HG03354 (cell line): ENCODE measurements around the gene NAPG.
"Not testable (repeated sequence)": the region's sequence is repeated elsewhere in the genome, so short reads cannot be mapped to it uniquely, and the experiment has no call there.

Experiments
- ATAC-seq: cut with Tn5 transposase; IDR thresholded peaks from one replicate; pipeline ENCODE4 v1.9.1; 2021; ENCODE audit warnings: mild to moderate bottlenecking; ENCODE audit not compliant: unreplicated experiment, poor library complexity, severe bottlenecking

The NAPG gene

GRCh38 chr18:10570622-10571021, 44.8 kb downstream of the NAPG start:
- no peak for ATAC-seq

- ATAC-seq: no peak
Observed at GRCh38 chr18:10571537-10571936, 45.7 kb downstream of the NAPG start.

- ATAC-seq: not testable (repeated sequence)
Observed at GRCh38 chr18:10573261-10573660, 47.4 kb downstream of the NAPG start.

- ATAC-seq: not testable (repeated sequence)
Observed at GRCh38 chr18:10574412-10574811, 48.6 kb downstream of the NAPG start.

- ATAC-seq: not testable (repeated sequence)
Observed at GRCh38 chr18:10577842-10578572, 52.2 kb downstream of the NAPG start.

- not testable (repeated sequence) for ATAC-seq
Observed at GRCh38 chr18:10578573-10578899, 52.7 kb downstream of the NAPG start.

GRCh38 chr18:10579079-10579867, 53.4 kb downstream of the NAPG start:
- ATAC-seq: no peak

- ATAC-seq: no peak
Observed at GRCh38 chr18:10580215-10580614, 54.4 kb downstream of the NAPG start.

- ATAC-seq: no peak
Observed at GRCh38 chr18:10585260-10585659, 59.4 kb downstream of the NAPG start.

GRCh38 chr18:10588975-10589374, 63.1 kb downstream of the NAPG start:
- ATAC-seq: no peak

GRCh38 chr18:10590412-10590811, 64.6 kb downstream of the NAPG start:
- ATAC-seq: no peak

- no peak for ATAC-seq
Observed at GRCh38 chr18:10591896-10592295, 66.1 kb downstream of the NAPG start.

- not testable (repeated sequence) for ATAC-seq
Observed at GRCh38 chr18:10593366-10594022, 67.7 kb downstream of the NAPG start.

GRCh38 chr18:10595917-10596316, 70.1 kb downstream of the NAPG start:
- not testable (repeated sequence) for ATAC-seq

GRCh38 chr18:10597695-10598094, 71.9 kb downstream of the NAPG start:
- not testable (repeated sequence) for ATAC-seq

- not testable (repeated sequence) for ATAC-seq
Observed at GRCh38 chr18:10600701-10601100, 74.9 kb downstream of the NAPG start.
